NCI-H187 treated with DMSO at 0.1 percent for 48 hours (cell line): ENCODE data around the gene KCNJ2.

ENCODE experiments used
- DNase-seq: peaks from one replicate; lab custom pipeline; 2025; lab: John Stamatoyannopoulos, UW

The KCNJ2 gene

GRCh38 chr17:70168977-70169708 lies at the start of gene KCNJ2:
KCNJ2 (plus strand) TSS chr17:70169532; CDS start chr17:70175040, 5,508 bp downstream.
- DNase-seq = no peak

GRCh38 chr17:70119545-70119944 lies 49.8 kb upstream of the KCNJ2 start:
- DNase-seq = no peak

GRCh38 chr17:70119983-70120382 lies 49.3 kb upstream of the KCNJ2 start:
- no peak for DNase-seq

- DNase-seq = no peak
Observed at GRCh38 chr17:70120425-70120824, 48.9 kb upstream of the KCNJ2 start.

GRCh38 chr17:70121126-70121525 lies 48.2 kb upstream of the KCNJ2 start:
- no peak for DNase-seq

DNA sequence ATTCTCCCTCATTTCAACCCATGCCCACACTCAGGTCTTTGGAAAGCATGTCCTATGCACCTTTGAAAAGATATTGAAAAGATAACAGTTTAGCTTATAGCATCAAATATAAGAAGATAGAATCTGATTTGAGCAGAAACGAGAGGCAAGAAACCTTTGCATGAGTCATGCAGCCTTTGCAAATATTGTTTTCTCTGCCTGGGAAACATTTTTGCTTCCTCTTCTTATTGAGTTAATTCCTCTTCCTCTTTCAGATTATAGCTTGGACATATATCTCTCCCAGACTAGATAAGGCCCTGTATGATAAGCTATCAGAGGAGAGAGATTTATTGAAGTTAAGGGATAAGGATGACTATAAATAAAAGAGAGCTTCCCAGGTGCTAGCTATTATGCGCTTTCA lies 46.1 kb upstream of the KCNJ2 start:
- no peak for DNase-seq

GRCh38 chr17:70124723-70125122 lies 44.6 kb upstream of the KCNJ2 start:
- no peak for DNase-seq

DNA sequence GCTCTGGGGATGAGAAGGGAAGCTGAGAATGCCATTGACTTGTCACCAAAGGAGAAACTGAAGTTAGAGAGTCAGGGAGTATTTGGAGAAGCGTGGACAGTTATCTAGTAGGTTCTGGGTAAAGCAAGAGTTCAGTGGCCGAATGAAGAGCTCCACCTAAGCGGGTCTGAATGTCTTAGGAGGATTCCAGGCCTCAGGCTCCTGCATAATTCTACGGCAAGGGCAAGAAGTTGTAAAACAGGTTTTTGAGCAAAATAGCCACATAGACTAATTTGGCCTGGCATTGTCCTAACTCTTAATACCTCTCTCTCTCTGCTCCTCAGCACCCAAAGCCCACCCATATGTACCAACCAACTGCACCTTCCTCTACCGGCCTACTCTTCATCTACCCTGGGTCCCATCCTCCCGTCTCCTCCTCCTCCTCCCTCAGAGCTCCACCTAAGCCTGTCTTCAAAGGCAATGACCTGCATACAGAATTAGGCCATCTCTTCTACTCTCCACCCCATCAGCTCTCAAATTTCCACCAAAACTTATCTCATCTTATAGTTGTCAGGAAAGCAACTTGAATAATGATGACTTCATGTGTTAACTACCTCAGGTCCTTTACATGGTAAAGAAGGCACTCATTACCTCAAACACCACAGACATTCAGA lies 42.0 kb upstream of the KCNJ2 start:
- no peak for DNase-seq

DNA sequence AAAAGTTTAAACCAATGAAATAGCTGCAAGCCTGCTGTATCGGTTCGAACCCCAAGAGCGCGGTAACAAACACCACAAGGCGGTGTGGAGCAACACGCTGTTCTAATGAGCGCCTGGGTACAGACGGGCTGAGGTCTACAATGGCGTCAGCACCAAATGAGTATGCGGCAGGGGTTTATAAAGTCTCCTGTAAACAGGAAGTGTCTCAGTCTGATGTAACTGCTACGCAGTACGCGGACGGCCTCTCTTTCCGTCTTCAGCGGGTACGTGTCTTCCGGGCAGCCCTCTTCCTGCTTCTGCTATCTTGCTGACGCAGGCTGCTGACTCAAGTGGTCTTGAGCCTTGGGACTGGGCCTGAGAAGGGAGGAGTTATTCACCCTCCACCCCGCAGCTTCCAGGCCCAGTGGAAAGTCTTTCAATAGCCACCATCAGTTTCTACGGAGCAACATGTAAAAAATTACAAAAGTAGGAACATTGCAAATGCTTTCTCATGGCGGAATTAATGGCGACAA lies 40.5 kb upstream of the KCNJ2 start:
- no peak for DNase-seq

- DNase-seq = no peak
Observed at GRCh38 chr17:70130289-70130688, 39.0 kb upstream of the KCNJ2 start.

DNA sequence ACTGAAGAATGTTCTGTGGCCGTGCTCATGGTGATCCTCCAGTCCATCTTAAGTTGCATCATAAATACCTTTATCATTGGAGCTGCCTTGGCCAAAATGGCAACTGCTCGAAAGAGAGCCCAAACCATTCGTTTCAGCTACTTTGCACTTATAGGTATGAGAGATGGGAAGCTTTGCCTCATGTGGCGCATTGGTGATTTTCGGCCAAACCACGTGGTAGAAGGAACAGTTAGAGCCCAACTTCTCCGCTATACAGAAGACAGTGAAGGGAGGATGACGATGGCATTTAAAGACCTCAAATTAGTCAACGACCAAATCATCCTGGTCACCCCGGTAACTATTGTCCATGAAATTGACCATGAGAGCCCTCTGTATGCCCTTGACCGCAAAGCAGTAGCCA lies 36.8 kb upstream of the KCNJ2 start:
- DNase-seq = no peak

- DNase-seq = no peak
Observed at GRCh38 chr17:70134042-70134441, 35.3 kb upstream of the KCNJ2 start.

- no peak for DNase-seq
Observed at GRCh38 chr17:70134777-70135176, 34.6 kb upstream of the KCNJ2 start.

- no peak for DNase-seq
Observed at GRCh38 chr17:70136131-70136530, 33.2 kb upstream of the KCNJ2 start.

- DNase-seq = no peak
Observed at GRCh38 chr17:70137451-70138230, 31.7 kb upstream of the KCNJ2 start.

DNA sequence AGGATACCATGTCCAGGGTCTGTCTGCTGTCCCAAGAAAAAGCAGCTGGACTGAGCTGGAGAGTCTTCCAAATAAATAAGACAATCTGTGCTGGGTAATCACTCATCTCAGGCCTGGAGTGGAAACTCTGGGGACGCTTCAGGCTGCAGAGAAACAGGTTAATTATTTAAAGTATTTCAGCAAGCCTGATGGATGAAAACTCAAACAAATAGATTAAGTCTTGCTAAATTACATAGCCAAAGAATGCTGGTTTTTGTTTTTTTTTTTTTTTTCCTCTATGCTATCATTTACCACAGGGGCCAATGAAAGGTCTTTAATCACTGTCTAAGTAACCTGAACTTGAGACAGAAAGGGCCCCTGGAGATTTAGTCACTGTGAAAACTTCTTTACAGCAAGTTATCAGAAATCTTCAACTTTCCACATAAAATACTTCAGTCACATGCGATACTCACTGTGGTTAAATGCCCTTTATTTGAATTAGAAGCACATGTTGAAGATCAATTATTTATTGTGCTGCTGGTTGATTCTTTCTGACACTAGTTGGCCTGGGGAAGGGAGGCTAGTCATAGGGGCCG lies 31.0 kb upstream of the KCNJ2 start:
- DNase-seq = no peak

GRCh38 chr17:70139449-70139993 lies 29.8 kb upstream of the KCNJ2 start:
- DNase-seq = no peak

GRCh38 chr17:70144260-70144846 lies 25.0 kb upstream of the KCNJ2 start:
- no peak for DNase-seq

DNA sequence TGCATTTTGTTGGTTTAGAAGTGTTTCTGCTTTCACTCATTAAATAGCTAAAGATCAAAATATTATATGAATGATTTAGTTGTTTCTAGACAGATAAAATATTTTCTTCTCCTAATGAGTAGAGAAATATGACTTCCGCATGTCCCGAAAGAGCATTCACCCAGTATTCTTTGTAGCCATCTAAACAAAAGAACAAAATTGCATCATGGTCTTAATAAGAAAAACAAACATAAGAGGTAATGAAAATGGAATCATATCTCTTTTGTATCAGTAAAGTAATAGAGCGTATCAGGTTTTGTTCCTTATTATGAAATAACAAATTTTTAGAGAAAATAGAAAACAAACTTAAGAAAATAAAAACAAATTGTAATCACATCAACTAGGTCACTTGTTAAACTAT lies 16.1 kb upstream of the KCNJ2 start:
- no peak for DNase-seq

DNA sequence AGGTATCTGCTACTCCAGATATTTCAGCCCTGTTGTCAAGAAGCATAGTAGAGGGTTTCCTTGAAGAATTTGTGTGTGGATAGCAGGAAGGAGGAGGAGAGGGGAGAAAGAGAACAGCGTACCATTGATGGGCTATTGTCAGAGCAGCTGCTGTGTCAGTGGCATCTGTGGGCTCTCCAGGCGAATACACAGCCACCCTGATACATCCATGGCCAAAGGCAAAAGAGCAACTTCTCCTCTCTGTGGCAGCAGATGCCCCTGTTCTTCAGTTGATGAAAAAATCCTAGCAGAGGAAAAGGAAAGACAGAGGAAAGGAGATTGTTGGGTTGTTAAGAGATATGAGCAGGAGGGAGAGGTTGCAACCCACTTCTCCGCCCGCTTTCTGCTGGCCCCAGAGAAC lies 12.2 kb upstream of the KCNJ2 start:
- DNase-seq = no peak

GRCh38 chr17:70158180-70158579 lies 11.2 kb upstream of the KCNJ2 start:
- no peak for DNase-seq

DNA sequence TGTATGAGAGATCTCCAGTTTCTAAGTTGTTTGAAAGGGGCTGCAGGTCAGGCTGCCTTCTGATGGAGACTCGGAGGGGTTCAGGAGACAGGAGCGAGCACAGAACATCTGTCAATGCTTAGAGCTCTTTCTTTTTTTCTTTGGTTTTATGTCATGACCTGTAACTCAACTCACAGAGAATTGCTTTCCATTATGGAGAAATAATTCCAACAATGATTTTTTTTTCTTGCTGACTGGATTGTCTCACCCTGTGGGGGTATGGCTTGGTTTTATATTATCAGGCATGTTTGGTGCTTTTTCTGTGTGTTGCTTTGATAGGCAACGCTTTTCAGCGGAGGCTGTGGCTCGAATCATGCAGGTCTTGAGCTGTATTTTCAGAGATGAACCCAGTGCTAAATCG lies 10.7 kb upstream of the KCNJ2 start:
- DNase-seq = no peak
